Endometrial microvascular endothelial cells (primary cell): Measurements from ENCODE around the gene MCC. TPM values are rescaled to one million over a fixed set of nuclear protein-coding genes. Genes with fewer than 3 reads are reported as not detected.

Experiments used
- in situ Hi-C: cut with HindIII; loops from 2 replicates; pipeline ENCODE4 v1.10.0; 2017; ENCODE audit warnings: low sequenced_read_pairs, low pct_unique_long_range_greater_than_20kb; ENCODE audit errors: inconsistent ontology term
- total RNA-seq: library from RNA; depleted of rRNA; stranded (reverse); fragments of >200 nt; gene quantifications from one replicate; pipeline ENCODE4 v1.2.3, GENCODE V29; 2015; ENCODE audit errors: inconsistent ontology term

MCC gene
- total RNA-seq, 1 donor from 2014 or later: 39.8 TPM

- in situ Hi-C loops: no loop called here
Measured at GRCh38 chr5:113124914-113125313, 363.3 kb downstream of the MCC start.

DNA sequence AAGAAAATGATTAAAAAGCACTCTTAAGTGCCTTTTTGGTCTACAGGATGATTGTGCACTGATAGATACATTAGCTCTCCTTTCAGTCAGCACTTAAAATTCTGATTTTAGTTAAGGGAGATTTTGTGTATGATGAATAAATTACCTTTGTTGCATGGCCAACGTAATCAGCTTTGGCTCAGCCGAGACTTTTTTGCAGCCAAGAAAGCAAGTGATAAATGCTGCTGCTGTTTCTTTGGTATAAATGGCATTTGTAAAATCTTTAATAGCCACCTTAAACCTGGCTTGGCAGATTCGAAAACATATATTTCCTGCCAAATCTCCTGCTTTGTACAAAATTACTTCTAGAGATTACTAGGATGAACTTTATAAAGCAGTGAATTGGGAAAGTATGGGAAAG, 364.0 kb downstream of the MCC start:
- in situ Hi-C loops: no loop called here

DNA sequence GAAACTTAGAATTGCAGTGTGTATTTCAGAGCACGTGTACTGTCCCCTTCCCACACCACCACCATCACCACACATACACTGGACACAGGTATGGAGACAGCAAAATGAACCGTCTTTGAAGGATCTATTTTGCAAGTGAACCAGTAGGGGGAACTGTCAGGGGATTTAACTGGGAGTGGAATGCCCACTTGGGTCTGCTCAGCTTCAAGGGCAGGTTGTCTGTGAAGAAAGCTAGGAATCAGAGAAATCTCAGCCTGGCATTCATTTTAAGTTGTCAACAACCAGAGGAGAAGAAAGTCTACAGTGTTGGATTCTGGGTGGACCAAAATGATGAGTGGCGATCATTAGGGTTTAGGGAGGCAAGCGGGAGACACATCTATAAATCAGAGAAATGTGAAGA, 364.6 kb downstream of the MCC start:
- in situ Hi-C loops: no loop called here

GRCh38 chr5:113122053-113122452, 366.2 kb downstream of the MCC start:
- in situ Hi-C loops: no loop called here

GRCh38 chr5:113119246-113119924, 368.9 kb downstream of the MCC start:
- in situ Hi-C loops: no loop called here

- in situ Hi-C loops: no loop called here
Measured at GRCh38 chr5:113118765-113119164, 369.5 kb downstream of the MCC start.

- in situ Hi-C loops: no loop called here
Measured at GRCh38 chr5:113118298-113118697, 370.0 kb downstream of the MCC start.

- in situ Hi-C loops: no loop called here
Measured at GRCh38 chr5:113117543-113118115, 370.6 kb downstream of the MCC start.

- in situ Hi-C loops: no loop called here
Measured at GRCh38 chr5:113115956-113116355, 372.3 kb downstream of the MCC start.

- in situ Hi-C loops: no loop called here
Measured at GRCh38 chr5:113115061-113115460, 373.2 kb downstream of the MCC start.

GRCh38 chr5:113114559-113114958, 373.7 kb downstream of the MCC start:
- in situ Hi-C loops: no loop called here

GRCh38 chr5:113112435-113112834, 375.8 kb downstream of the MCC start:
- in situ Hi-C loops: no loop called here

DNA sequence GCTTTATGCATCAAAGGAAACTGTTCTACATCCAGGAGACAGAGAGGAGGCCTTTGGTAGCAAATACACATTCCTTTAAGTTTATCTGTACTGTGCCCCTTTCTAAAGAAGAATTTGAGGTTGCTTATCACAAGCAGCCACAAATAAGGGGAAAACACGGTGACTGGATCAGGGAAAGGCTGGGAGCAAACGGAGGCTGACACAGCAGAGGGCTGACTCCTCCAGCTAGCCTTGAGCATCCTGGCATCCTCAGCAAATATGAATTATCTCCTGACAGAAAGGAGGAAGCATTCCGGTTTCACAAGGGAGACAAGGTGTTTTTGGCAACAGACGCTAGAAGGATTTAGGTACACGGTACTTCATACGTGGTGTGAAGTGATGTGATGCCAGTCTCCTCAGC, 378.1 kb downstream of the MCC start:
- in situ Hi-C loops: no loop called here

- in situ Hi-C loops: no loop called here
Measured at GRCh38 chr5:113109344-113109743, 378.9 kb downstream of the MCC start.

DNA sequence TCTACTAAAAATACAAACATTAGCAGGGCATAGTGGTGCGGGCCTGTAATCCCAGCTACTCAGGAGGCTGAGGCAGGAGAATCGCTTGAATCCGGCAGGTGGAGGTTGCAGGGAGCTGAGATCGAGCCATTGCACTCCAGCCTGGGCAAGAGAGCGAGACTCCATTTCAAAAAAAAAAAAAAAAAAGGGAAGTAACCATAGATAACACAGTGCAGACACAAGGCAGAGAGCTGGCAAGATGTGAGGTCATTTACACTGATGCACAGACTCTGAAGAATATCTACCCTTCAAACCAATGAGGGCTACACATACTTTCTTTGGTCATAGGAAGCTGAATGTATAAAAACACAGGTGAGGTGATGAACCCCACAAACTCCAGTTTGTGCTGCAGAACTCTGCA, 379.8 kb downstream of the MCC start:
- in situ Hi-C loops: no loop called here

- in situ Hi-C loops: no loop called here
Measured at GRCh38 chr5:113106821-113107220, 381.4 kb downstream of the MCC start.

GRCh38 chr5:113105693-113106280, 382.5 kb downstream of the MCC start:
- in situ Hi-C loops: no loop called here

- in situ Hi-C loops: no loop called here
Measured at GRCh38 chr5:113103330-113103729, 384.9 kb downstream of the MCC start.

- in situ Hi-C loops: no loop called here
Measured at GRCh38 chr5:113102121-113102531, 386.1 kb downstream of the MCC start.

GRCh38 chr5:113100981-113101380, 387.3 kb downstream of the MCC start:
- in situ Hi-C loops: no loop called here
